MM.1S (cell line): ENCODE results near the gene CDK11B.

Source experiments
- CTCF ChIP-seq: fragments of 300-600 bp; sonication (generic); IDR thresholded peaks from 2 replicates; pipeline ENCODE4 v1.5.1; 2016; ENCODE audit warnings: antibody characterized with exemption, low read length, mixed read lengths
- EZH2 ChIP-seq: fragments of 300-600 bp; sonication (generic); optimal IDR thresholded peaks from 2 replicates; pipeline ENCODE3; 2017; ENCODE audit warnings: low read depth, mild to moderate bottlenecking, antibody characterized with exemption, low read length, mixed read lengths

- TF ChIP-seq CTCF (no peak), EZH2 (no peak)
These were observed 54.3 kb downstream of the CDK11B start for GRCh38 chr1:1604374-1605033.
